NAMALWA (cell line): ENCODE measurements around the gene APOBEC3G.
A peak's percentile ranks its signal among the peaks of the same experiment; 100 is the strongest.

ENCODE experiments used
- DNase-seq: peaks from one replicate; pipeline ENCODE4 v3.0.0-alpha.2; 2015; ENCODE audit warnings: low spot score

Gene APOBEC3G

DNA sequence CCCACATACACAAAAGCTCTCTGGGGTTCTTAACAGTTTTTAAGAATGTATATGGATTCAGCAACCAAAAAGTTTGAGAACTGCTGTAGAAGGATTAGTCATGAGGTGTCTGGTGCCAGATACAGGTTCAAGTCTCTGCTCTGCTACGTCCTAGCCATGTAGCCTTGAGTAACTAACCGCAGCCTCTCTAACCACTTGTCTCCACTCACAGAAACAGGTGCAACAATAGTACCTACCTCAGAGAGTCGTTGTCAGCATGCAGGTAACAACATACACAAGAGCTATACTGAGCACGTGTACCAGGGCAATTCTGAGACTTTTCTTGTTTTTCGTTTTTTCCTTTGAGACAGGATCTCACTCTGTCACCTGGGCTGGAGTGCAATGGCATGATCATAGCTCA is 48.5 kb downstream of the APOBEC3G start:
- DNase-seq, result no peak

DNA sequence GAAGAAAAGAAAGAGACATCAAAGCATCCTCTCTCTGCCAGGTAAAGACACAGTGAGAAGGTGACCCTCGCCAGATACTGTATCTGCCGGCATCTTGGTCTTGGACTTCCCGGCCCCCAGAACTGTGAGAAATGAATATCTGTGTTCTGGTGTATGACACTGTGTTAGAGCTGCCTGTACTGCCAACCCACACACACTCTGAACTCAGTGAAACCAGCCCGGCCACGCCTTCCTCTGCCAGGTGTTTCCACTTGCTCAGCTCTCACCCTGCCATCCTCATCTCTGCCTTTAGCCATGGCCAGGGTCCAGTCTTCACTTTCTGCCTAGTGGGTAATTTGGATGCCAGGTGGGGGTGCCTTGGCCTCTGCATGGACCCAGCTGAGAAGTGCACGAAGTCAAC is 51.4 kb downstream of the APOBEC3G start:
- no peak for DNase-seq

DNA sequence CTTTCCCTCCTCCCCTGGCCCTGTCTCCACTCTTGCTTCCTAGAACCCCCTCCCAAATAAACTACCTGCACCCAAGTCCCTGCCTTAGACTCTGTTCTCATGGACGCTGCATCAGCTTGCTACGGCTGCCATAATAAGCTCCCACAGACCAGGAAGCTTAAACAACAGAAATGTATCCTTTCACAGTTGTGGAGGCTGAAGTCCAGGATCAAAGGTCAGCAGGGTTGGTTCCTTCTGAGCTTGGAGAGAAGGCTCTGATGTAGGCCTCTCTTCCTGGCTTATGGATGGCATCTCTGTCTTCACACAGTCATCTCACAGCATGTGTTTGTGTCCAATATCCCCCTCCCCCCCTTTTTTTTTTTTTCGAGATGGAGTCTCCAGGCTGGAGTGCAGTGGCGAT is 52.0 kb downstream of the APOBEC3G start:
- DNase-seq, result no peak

GRCh38 chr22:39129746-39130145 is 52.7 kb downstream of the APOBEC3G start:
- DNase-seq, result no peak

- no peak for DNase-seq
Measured at GRCh38 chr22:39130152-39130704, 53.2 kb downstream of the APOBEC3G start.

DNA sequence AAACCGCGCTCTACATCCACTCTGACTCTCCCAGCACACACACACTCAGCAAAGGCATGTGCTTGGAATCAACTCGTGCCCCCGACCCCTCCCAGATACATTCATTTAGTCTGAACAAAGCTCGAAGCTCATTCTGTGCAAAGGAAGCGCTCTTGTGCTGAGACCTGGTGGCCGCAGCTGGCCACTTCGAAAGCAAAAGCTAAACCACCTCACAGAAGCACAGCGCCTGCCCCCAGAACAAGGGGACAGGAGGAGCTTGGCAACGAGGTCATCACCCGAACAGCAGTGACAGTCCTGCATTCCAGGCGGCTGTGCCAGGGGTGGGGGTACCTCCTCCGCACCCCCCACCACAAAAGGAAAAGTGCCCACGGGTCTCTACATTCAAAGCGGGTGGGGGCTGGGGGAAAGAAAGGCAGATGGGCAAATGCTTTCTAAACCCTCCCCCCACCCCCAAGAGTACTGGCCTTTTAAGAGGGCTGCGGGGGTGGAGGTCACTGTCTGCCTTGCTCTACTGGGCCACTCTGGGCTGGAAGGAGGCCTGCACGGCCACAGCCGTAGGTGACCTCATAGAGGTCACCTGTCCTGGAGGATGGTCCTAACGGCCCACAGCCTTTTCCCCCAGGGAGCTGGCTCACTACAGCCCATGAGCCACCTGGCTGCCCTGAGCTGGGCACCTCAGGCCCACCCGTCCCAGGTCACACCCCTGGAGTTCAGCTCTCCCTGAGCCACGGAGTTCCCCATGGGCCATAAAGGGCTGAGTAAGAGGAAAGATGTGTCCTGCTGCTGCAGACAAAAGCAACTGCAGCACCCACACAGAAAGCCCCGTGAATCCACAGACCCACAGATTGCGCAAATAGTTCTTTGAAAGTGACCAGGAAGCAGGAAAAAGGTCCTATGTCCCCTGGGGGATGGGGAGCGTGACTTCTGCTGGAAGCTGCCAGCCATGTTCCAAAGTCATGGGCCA is 54.1 kb downstream of the APOBEC3G start:
- DNase-seq, result no peak

DNA sequence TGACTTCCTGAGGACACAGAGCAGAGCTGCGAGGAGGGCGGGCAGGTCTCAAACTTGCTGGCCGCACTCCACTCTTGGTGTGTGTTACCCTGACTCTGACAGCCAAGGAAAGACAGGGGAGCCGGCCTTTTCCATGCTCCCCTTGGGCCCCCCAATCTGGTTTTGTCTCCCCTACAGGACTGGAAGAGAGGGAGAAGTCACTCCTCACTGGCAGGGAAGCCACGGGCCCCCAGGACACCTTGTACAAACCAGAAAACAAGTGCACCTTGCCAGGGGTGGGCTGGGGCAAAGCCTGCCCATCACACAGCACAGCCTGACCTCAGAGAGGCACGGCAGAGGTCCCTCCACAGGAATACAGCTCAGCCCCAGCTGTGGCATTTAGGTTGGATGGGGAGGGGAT is 55.2 kb downstream of the APOBEC3G start:
- DNase-seq, result no peak

GRCh38 chr22:39132871-39133524 is 55.9 kb downstream of the APOBEC3G start:
- no peak for DNase-seq

GRCh38 chr22:39133871-39134270 is 56.8 kb downstream of the APOBEC3G start:
- DNase-seq, result no peak

DNA sequence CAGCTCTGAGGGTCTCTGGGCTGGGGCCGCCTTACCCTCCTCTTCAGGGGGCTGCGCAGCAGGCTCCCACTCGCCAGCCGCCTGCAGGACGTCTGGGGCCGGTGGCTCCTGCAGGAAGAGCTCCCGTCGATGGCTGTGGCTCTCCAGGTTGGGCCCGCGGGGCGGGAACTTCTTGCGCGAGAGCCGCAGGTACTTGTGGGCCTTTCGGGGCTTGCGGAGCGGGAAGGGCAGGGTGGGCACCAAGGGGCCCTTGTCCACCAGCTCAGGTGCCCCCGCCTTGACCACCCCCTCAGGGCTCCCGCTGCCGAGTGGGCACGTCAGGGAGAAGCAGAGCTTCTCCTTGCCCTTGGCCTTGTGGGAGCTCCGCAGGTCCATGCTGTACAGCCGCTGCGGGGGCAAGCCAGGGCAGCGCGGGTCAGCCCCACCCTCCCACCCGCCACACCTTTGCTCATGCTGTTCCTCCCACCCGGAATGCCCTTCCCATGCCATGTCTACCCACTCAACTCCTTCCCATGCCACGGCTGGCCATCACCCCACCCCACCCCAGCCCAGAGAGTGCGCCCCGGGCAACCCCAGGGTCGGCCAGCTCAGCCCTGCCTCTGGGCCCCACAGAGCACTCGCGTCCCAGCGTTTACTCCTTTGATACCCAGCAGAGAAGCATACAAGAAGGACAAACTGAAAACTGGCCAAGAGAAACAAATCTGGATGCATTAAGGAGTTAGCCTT is 57.5 kb downstream of the APOBEC3G start:
- no peak for DNase-seq

GRCh38 chr22:39135092-39135896 is 58.2 kb downstream of the APOBEC3G start:
- peak; percentile 75 for DNase-seq

DNA sequence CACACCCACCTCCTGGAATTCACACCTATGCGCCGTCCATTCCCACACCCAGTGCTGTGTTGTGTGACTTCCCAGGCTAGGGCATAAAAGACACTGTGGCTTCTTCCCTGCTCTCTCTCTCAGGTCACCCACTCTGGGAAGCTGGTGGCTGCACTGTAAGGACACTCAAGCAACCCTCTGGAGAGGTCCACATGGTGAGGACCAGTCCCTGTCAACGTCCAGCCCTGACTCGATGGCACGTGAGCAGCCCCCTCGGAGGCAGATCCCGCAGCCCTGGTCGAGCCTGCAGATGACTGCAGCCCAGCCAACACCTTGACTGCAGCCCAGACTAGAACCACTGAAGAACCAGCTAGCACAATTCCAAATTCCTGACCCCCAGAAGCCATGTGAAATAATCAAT is 59.2 kb downstream of the APOBEC3G start:
- DNase-seq, result no peak
